H1 (cell line): ENCODE results near the gene FAR1. TPM values are rescaled to one million over a fixed set of nuclear protein-coding genes. Genes with fewer than 3 reads are reported as not detected.

Experiments
- CTCF ChIA-PET: fragments of 300-600 bp; sonication (Branson Sonifier 250); formaldehyde crosslinking; loops from one replicate; lab custom pipeline; 2021; ENCODE audit not compliant: partially characterized antibody; lab: Charles Lee
- POLR2A ChIA-PET: fragments of 300-600 bp; sonication (Branson Sonifier 250); formaldehyde crosslinking; loops from one replicate; lab custom pipeline; 2021; ENCODE audit warnings: inconsistent platforms; ENCODE audit not compliant: partially characterized antibody; lab: Charles Lee
- DNase-seq, 2 experiments: peaks; one replicate each; pipeline versions ENCODE4 v3.0.0 to v3.0.0-alpha.2; 2010 to 2022; ENCODE audit warnings: low spot score in 2 of 2, low read depth in 1 of 2, mixed read lengths in 1 of 2
- FAIRE-seq: peaks from 2 replicates; lab custom pipeline; 2011; peaks lifted over from hg19 to GRCh38; lab: Jason Lieb, UNC
- H2AFZ ChIP-seq: 2 replicates; pipeline ENCODE4 v1.8.1; 2012; ENCODE audit warnings: low read length, inconsistent platforms
- H2AK5ac ChIP-seq: 2 replicates; pipeline ENCODE4 v1.6.1; 2013; ENCODE audit warnings: low read depth, low read length
- H2BK120ac ChIP-seq: replicated peaks from 2 replicates; pipeline ENCODE3; 2013; ENCODE audit warnings: low read depth, low read length, inconsistent platforms
- H2BK12ac ChIP-seq: 2 replicates; pipeline ENCODE4 v1.6.1; 2013; ENCODE audit warnings: low read depth, low read length
- H2BK15ac ChIP-seq: 2 replicates; pipeline ENCODE4 v1.6.1; 2013; ENCODE audit warnings: low read length
- H2BK20ac ChIP-seq: 2 replicates; pipeline ENCODE4 v1.6.1; 2013; ENCODE audit warnings: low read length
- H2BK5ac ChIP-seq: 2 replicates; pipeline ENCODE4 v1.6.1; 2013; ENCODE audit warnings: low read depth, low read length
- H3K14ac ChIP-seq: 2 replicates; pipeline ENCODE4 v1.6.1; 2013; ENCODE audit warnings: inconsistent platforms; ENCODE audit not compliant: insufficient read length
- H3K18ac ChIP-seq: 2 replicates; pipeline ENCODE4 v1.6.1; 2013; ENCODE audit warnings: low read length; ENCODE audit errors: extremely low read depth
- H3K23ac ChIP-seq: 2 replicates; pipeline ENCODE4 v1.6.1; 2013; ENCODE audit warnings: inconsistent platforms; ENCODE audit not compliant: insufficient read length
- H3K23me2 ChIP-seq: 2 replicates; pipeline ENCODE4 v1.6.1; 2013; ENCODE audit warnings: low read depth, low read length
- H3K27ac ChIP-seq: 2 replicates; pipeline ENCODE4 v1.6.1; 2011; ENCODE audit warnings: low read depth, low read length, inconsistent platforms
- H3K27me3 ChIP-seq, 4 experiments: replicated peaks in 1 of 4; 1 replicate in 1 of 4; 2 replicates in 3 of 4; pipeline versions ENCODE4 v1.6.1 to v1.8.1; 2011 to 2013; ENCODE audit warnings: low read length in 3 of 4, mild to moderate bottlenecking in 3 of 4, inconsistent platforms in 2 of 4, mixed read lengths in 2 of 4, moderate library complexity in 1 of 4; ENCODE audit not compliant: control insufficient read depth in 3 of 4, insufficient read depth in 3 of 4; ENCODE audit errors: extremely low read depth in 1 of 4
- H3K36me3 ChIP-seq, 4 experiments: 2 replicates each; pipeline versions ENCODE4 v1.6.1 to v1.8.1; 2011 to 2013; ENCODE audit warnings: mild to moderate bottlenecking in 4 of 4, low read length in 3 of 4, moderate library complexity in 2 of 4, control low read depth in 1 of 4, inconsistent platforms in 1 of 4; ENCODE audit not compliant: insufficient read depth in 4 of 4, control insufficient read depth in 2 of 4
- H3K4ac ChIP-seq: replicated peaks from 2 replicates; pipeline ENCODE3; 2013; ENCODE audit warnings: low read length, low read depth, mixed read lengths, inconsistent platforms; ENCODE audit not compliant: insufficient read length
- H3K4me1 ChIP-seq, 4 experiments: replicated peaks in 1 of 4; 1 replicate in 1 of 4; 2 replicates in 3 of 4; pipeline versions ENCODE4 v1.6.1 to v1.8.1; 2011 to 2013; ENCODE audit warnings: low read length in 3 of 4, inconsistent platforms in 2 of 4, mixed read lengths in 1 of 4; ENCODE audit not compliant: insufficient read depth in 4 of 4, control insufficient read depth in 3 of 4
- H3K4me2 ChIP-seq, 2 experiments: 2 replicates each; pipeline versions ENCODE4 v1.6.1 to v1.8.1; 2011 to 2013; ENCODE audit warnings: low read depth in 2 of 2, low read length in 2 of 2, control low read depth in 1 of 2, inconsistent platforms in 1 of 2, mild to moderate bottlenecking in 1 of 2; ENCODE audit not compliant: insufficient read depth in 1 of 2
- H3K4me3 ChIP-seq, 4 experiments: fragments of 200-600, 300-600 bp in 1 of 4; sonication (generic), shearing (Covaris generic), sonication (Bioruptor Twin) in 1 of 4; 2 replicates each; pipeline versions ENCODE4 v1.5.1 to v1.8.1; 2011 to 2016; ENCODE audit warnings: low read length in 4 of 4, low read depth in 3 of 4, control low read depth in 2 of 4, inconsistent platforms in 2 of 4, mild to moderate bottlenecking in 2 of 4, mixed read lengths in 1 of 4, moderate library complexity in 1 of 4; ENCODE audit not compliant: insufficient read depth in 2 of 4; ENCODE audit errors: extremely low read depth in 1 of 4
- H3K56ac ChIP-seq: replicated peaks from 2 replicates; pipeline ENCODE3; 2013; ENCODE audit warnings: low read depth, mild to moderate bottlenecking, mixed read lengths, low read length, inconsistent platforms; ENCODE audit not compliant: insufficient read length
- H3K79me1 ChIP-seq: 2 replicates; pipeline ENCODE4 v1.6.1; 2013; ENCODE audit warnings: low read depth, low read length, control low read depth
- H3K79me2 ChIP-seq, 2 experiments: 2 replicates each; pipeline versions ENCODE4 v1.6.1 to v1.8.1; 2012 to 2013; ENCODE audit warnings: low read length in 2 of 2, mild to moderate bottlenecking in 2 of 2, inconsistent platforms in 1 of 2; ENCODE audit not compliant: insufficient read depth in 2 of 2, control insufficient read depth in 1 of 2
- H3K9ac ChIP-seq, 4 experiments: replicated peaks in 1 of 4; 1 replicate in 1 of 4; 2 replicates in 3 of 4; pipeline versions ENCODE4 v1.6.1 to v1.8.1; 2011 to 2013; ENCODE audit warnings: low read depth in 3 of 4, low read length in 3 of 4, control low read depth in 2 of 4, mild to moderate bottlenecking in 2 of 4, moderate library complexity in 2 of 4, inconsistent platforms in 1 of 4; ENCODE audit errors: extremely low read depth in 1 of 4
- H3K9me3 ChIP-seq, 2 experiments: 2 replicates each; pipeline versions ENCODE4 v1.6.1 to v1.8.1; 2012 to 2013; ENCODE audit warnings: mild to moderate bottlenecking in 2 of 2, moderate library complexity in 2 of 2, control low read depth in 1 of 2, inconsistent platforms in 1 of 2, low read depth in 1 of 2, low read length in 1 of 2, mixed read lengths in 1 of 2; ENCODE audit not compliant: insufficient read depth in 2 of 2
- H4K20me1 ChIP-seq, 2 experiments: replicated peaks in 1 of 2; 2 replicates each; pipeline versions ENCODE3 to v1.8.1; 2011 to 2013; ENCODE audit warnings: inconsistent platforms in 2 of 2, low read length in 2 of 2, mild to moderate bottlenecking in 1 of 2; ENCODE audit not compliant: insufficient read depth in 2 of 2, control insufficient read depth in 1 of 2
- H4K5ac ChIP-seq: 2 replicates; pipeline ENCODE4 v1.6.1; 2013; ENCODE audit warnings: low read length, low read depth, mixed read lengths, inconsistent platforms; ENCODE audit not compliant: insufficient read length
- H4K8ac ChIP-seq: 2 replicates; pipeline ENCODE4 v1.8.0; 2013; ENCODE audit warnings: mild to moderate bottlenecking, moderate library complexity, low read length, inconsistent platforms; ENCODE audit not compliant: insufficient read depth; ENCODE audit errors: extremely low read depth
- H4K91ac ChIP-seq: replicated peaks from 2 replicates; pipeline ENCODE3; 2013; ENCODE audit warnings: low read length, mixed read lengths, inconsistent platforms; ENCODE audit not compliant: insufficient read length
- CTCF ChIP-seq, 3 experiments: IDR thresholded peaks; 1 replicate in 2 of 3; 2 replicates in 1 of 3; pipeline versions ENCODE4 v1.5.1 to v1.6.1; 2011; ENCODE audit warnings: low read length in 3 of 3, mild to moderate bottlenecking in 3 of 3, inconsistent platforms in 2 of 3, low read depth in 1 of 3, moderate library complexity in 1 of 3; ENCODE audit not compliant: insufficient read depth in 1 of 3; ENCODE audit errors: control extremely low read depth in 1 of 3
- GTF2F1 ChIP-seq: IDR thresholded peaks from 2 replicates; pipeline ENCODE4 v1.6.1; 2012; ENCODE audit warnings: low read depth, low read length, improper control_type of control experiment, borderline replicate concordance
- RAD21 ChIP-seq, 2 experiments: IDR thresholded peaks in 1 of 2; conservative IDR thresholded peaks in 1 of 2; 2 replicates each; pipeline ENCODE4 v1.6.1; 2011; ENCODE audit warnings: low read depth in 2 of 2, low read length in 2 of 2, improper control_type of control experiment in 1 of 2, inconsistent platforms in 1 of 2, mild to moderate bottlenecking in 1 of 2, moderate library complexity in 1 of 2
- YY1 ChIP-seq: IDR thresholded peaks from 2 replicates; pipeline ENCODE4 v1.6.1; 2011; ENCODE audit warnings: low read depth, mild to moderate bottlenecking, low read length
- WGBS, 2 experiments: shearing (Covaris generic) in 1 of 2; methylation state at CpG; one replicate each; pipeline versions ENCODE4 v1.1.6 to v1.1.7; 2013 to 2015; ENCODE audit warnings: low lambda C conversion rate in 2 of 2, mixed read lengths in 2 of 2, inconsistent platforms in 1 of 2, low coverage in 1 of 2, missing lambda C conversion rate in 1 of 2; ENCODE audit not compliant: insufficient replicate concordance in 2 of 2, insufficient coverage in 1 of 2, insufficient read length in 1 of 2; ENCODE audit errors: extremely low coverage in 1 of 2, missing lambda C conversion rate in 1 of 2; 5-methylcytosine and 5-hydroxymethylcytosine counted together
- polyA plus RNA-seq, 7 experiments: library from polyadenylated mRNA; depleted of rRNA in 3 of 7; stranded (reverse) in 5 of 7; unstranded in 2 of 7; fragments of >200 nt in 5 of 7; fragments of 200-250 nt in 2 of 7; gene quantifications; 1 replicate in 5 of 7; 2 replicates in 1 of 7; 4 replicates in 1 of 7; pipeline versions ENCODE4 v1.2.1 to v1.2.3, GENCODE V29; 2011 to 2013; ENCODE audit warnings: missing spikeins in 2 of 7, mixed read lengths in 2 of 7
- total RNA-seq: library from RNA; stranded (reverse); fragmentation: NEBNext Ultra II Directional; extraction: Animal tissue kit (Norgen Biotek cat#: 25700); gene quantifications from 2 replicates; pipeline ENCODE4 v1.2.1, GENCODE V29; 2021

The FAR1 gene
- total and polyA plus RNA-seq, 2 of the 8 experiments (the other 6 are each of a cell fraction or from before 2014, with no cell fraction given), result 29.7 to 68.5 TPM

- Histone ChIP-seq H3K18ac (peak overlapping the region; percentile 25; the same call in 1 of the 2 replicates), H2BK12ac (peak overlapping the region; percentile 91), H3K27ac (no peak overlapping the region), H3K14ac (no peak overlapping the region), H3K9me3 (no peaks in the 10 kb centered on the region), H3K79me1 (no peaks in the 10 kb centered on the region), H3K4me1 (peaks cover 2 to 9% (median 5%) of the 10 kb centered on the region in 4 experiments; a peak in 5 of 7 replicates), H4K5ac (no peak overlapping the region), H4K91ac (peak overlapping the region; percentile 45), H2AK5ac (peak overlapping the region; percentile 41; the same call in 1 of the 2 replicates), H3K36me3 (no peaks in the 10 kb centered on the region), H3K23ac (no peak overlapping the region), H3K79me2 (no peaks in the 10 kb centered on the region), H3K4me2 (no peak overlapping the region), H4K8ac (no peak overlapping the region), H2BK20ac (peak overlapping the region; percentile 91; the same call in 1 of the 2 replicates), H2BK120ac (no peak overlapping the region), H4K20me1 (no peaks in the 10 kb centered on the region), H2AFZ (peak overlapping the region; percentile 94), H2BK5ac (peak overlapping the region; percentile 29; the same call in 1 of the 2 replicates), H3K4ac (no peak overlapping the region), H3K9ac (no peak overlapping the region), H3K27me3 (no peaks in the 10 kb centered on the region), H3K23me2 (no peaks in the 10 kb centered on the region), H3K4me3 (no peak overlapping the region), H2BK15ac (no peak overlapping the region), H3K56ac (no peak overlapping the region)
- WGBS, 2 experiments, result 69% methylated on average over 3 of the region's 3 CpGs; no CpG with 5 or more reads in 1 of the 2 experiments
- DNase-seq, result no peak
- peak; percentile 13 for FAIRE-seq
- ChIA-PET POLR2A (no interaction called here), CTCF (interaction anchor here (0.6 to 7.6 kb wide), 23 partner anchors 10 to 679 kb away, joined by 3 to 66 read pairs (median 5); partner anchors contain the start of gene SPON1)
- TF ChIP-seq CTCF (IDR thresholded peaks at IDR 0.05; ENCODE audit: control extremely low read depth in 1 of 3, insufficient read depth in 1 of 3, low read depth in 1 of 3, low read length in 3 of 3) (peak; percentile 22 to 58 (median 54)), RAD21 (IDR thresholded peaks at IDR 0.05 in 1 of 2, conservative IDR thresholded peaks at IDR 0.05 in 1 of 2; ENCODE audit: low read depth in 2 of 2, low read length in 2 of 2) (peak; percentile 87 to 88), GTF2F1 (no peak), YY1 (0 out of 2 replicates have a peak, but pooled peaks have one; percentile 41)
These were observed 107.8 kb downstream of the FAR1 start for GRCh38 chr11:13776134-13776815.
